Activated T-helper 1 cell treated with anti-CD3 and anti-CD28 coated beads, Interleukin-2, amount 50 U/mL, for 16 hours (primary cell): ENCODE measurements around the gene NAA10.

ENCODE experiments used
- DNase-seq, 2 donors: peaks; one replicate each; pipeline ENCODE4 v3.0.0-alpha.2; 2020; ENCODE audit warnings: low read depth in 1 of 2, low spot score in 1 of 2

NAA10 gene

GRCh38 chrX:153929576-153929975 lies 5.3 kb downstream of the NAA10 start:
- no peak for DNase-seq

GRCh38 chrX:153928846-153929245 lies 6.0 kb downstream of the NAA10 start:
- DNase-seq, result no peak

GRCh38 chrX:153927922-153928760 lies 6.7 kb downstream of the NAA10 start:
- peak; percentile 82 to 94 for DNase-seq

- DNase-seq, result no peak
These were observed 7.2 kb downstream of the NAA10 start for GRCh38 chrX:153927672-153927921.

- DNase-seq, result peak; percentile 43 to 65
These were observed 7.8 kb downstream of the NAA10 start for GRCh38 chrX:153926858-153927671.

- DNase-seq, result no peak
These were observed 8.3 kb downstream of the NAA10 start for GRCh38 chrX:153926552-153926857.

- peak in 1 of 2 donors; percentile 29 for DNase-seq
These were observed 8.9 kb downstream of the NAA10 start, which contains the start of gene ARHGAP4 for GRCh38 chrX:153925739-153926551. TSS of gene ARHGAP4 (minus strand) at chrX:153926264. CDS start at chrX:153926202, 62 bp downstream.

- DNase-seq, result no peak
These were observed 9.5 kb downstream of the NAA10 start for GRCh38 chrX:153925387-153925738.

GRCh38 chrX:153924149-153924861 lies 10.5 kb downstream of the NAA10 start:
- peak in 1 of 2 donors; percentile 11 for DNase-seq

- no peak for DNase-seq
These were observed 11.6 kb downstream of the NAA10 start for GRCh38 chrX:153922932-153923857.

GRCh38 chrX:153921511-153922446 lies 13.1 kb downstream of the NAA10 start:
- DNase-seq, result no peak

- no peak for DNase-seq
These were observed 13.8 kb downstream of the NAA10 start for GRCh38 chrX:153921070-153921469.

GRCh38 chrX:153920546-153920945 lies 14.3 kb downstream of the NAA10 start:
- DNase-seq, result no peak

- DNase-seq, result no peak
These were observed 15.6 kb downstream of the NAA10 start for GRCh38 chrX:153919281-153919680.

- no peak for DNase-seq
These were observed 17.0 kb downstream of the NAA10 start for GRCh38 chrX:153917869-153918268.

GRCh38 chrX:153913701-153914100 lies 21.1 kb downstream of the NAA10 start:
- no peak for DNase-seq

GRCh38 chrX:153913211-153913610 lies 21.6 kb downstream of the NAA10 start:
- no peak for DNase-seq

GRCh38 chrX:153911798-153912197 lies 23.0 kb downstream of the NAA10 start:
- no peak for DNase-seq

- no peak for DNase-seq
These were observed 24.4 kb downstream of the NAA10 start for GRCh38 chrX:153910446-153910845.
